GM19239 (cell line): ENCODE data around the gene MIA.
"Not testable (repeated sequence)": the region's sequence is repeated elsewhere in the genome, so short reads cannot be mapped to it uniquely, and the experiment has no call there.

Source experiments
- DNase-seq: peaks from one replicate; pipeline ENCODE4 v3.0.0; 2011; ENCODE audit warnings: low spot score; ENCODE audit not compliant: insufficient read length
- FAIRE-seq: peaks from 2 replicates; lab custom pipeline; 2011; peaks lifted over from hg19 to GRCh38; lab: Jason Lieb, UNC

MIA gene

GRCh38 chr19:40774916-40775631 lies at the start of gene MIA:
TSS of gene MIA (plus strand) at chr19:40775521. CDS start at chr19:40775543, 22 bp downstream.
- no peak for DNase-seq
- no peak for FAIRE-seq

- no peak for FAIRE-seq
- DNase-seq = no peak
Measured at GRCh38 chr19:40726279-40726678, 49.0 kb upstream of the MIA start.

- FAIRE-seq, DNase-seq: not testable (repeated sequence)
Measured at GRCh38 chr19:40730065-40730464, 45.3 kb upstream of the MIA start.

DNA sequence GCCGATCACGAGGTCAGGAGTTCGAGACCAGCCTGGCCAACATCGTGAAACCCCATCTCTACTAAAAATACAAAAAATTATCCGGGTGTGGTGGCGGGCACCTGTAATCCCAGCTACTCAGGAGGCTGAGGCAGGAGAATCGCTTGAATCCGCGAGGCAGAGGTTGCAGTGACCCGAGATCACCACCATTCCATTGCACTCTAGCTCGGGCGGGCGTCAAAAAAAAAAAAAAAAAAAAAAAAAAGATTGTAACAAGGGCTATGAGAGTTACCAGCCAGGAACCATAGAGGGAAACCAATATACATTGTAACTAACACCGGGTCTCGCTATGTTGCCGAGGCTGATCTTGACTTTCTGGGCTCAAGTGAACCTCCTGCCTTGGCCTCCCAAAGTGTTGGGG lies 43.0 kb upstream of the MIA start:
- FAIRE-seq = not testable (repeated sequence)

DNA sequence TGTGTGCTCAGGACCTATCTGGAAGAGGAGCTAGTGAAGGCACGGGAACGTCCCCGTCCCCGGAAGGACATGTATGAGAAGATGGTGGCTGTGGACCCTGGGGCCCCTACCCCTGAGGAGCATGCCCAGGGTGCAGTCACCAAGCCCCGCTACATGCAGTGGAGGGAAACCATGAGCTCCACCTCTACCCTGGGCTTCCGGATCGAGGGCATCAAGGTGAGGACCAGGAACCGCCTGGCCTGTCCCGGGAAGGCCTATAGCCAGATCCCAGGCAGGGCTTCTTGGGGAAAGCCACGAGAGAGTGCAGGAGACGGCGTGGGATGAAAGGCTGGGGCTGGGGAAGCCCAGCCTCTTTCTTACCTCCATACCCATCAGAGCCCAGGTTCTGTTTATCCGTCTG lies 42.2 kb upstream of the MIA start:
- DNase-seq = no peak
- FAIRE-seq = no peak

More for the DNA sequence above, 43.0 kb upstream of the MIA start:
- not testable (repeated sequence) for DNase-seq

DNA sequence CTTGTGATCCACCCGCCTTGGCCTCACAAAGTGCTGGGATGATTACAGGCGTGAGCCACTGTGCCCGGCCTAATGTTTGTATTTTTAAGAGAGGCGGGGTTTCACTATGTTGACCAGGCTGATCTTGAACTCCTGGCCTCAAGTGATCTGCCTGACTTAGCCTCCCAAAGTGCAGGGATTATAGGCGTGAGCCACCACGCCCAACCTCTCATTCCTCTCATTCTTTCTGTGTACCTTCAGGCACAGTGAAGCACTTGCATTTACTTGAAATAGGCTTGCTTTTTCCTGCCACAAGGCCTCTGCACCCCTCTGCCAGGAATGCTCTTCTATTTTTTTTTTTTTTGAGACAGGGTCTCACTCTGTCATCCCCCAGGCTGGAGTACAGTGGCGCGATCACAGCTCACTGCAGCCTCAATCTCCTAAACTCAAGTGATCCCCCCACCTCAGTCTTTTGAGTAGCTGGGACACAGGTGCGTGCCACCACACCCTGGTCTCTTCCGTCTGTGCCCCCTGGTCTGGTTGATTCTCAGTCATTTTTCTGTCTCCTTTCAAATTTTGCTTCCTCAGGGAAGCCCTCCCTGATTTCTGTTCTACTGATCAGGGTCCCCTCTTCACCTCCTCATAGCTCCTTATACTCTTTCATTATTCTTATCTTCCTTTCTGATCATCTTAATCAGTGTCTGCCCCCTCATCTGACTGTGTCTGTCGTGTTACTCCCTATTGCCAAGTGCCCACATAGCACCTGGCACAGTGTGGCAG lies 40.1 kb upstream of the MIA start:
- DNase-seq = no peak

DNA sequence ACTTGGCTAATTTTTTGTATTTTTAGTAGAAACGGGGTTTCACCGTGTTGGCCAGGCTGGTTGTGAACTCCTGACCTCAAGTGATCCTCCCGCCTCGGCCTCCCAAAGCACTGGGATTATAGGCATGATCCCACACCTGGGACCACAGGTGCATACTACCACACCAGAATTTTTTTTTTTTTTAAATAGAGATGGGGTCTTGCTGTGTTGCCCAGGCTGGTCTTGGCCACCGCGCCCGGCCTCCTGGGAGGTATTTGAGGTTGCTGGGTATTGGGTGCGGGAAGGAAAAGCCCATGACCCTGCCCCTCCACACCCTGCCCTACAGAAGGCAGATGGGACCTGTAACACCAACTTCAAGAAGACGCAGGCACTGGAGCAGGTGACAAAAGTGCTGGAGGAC lies 38.7 kb upstream of the MIA start:
- no peak for FAIRE-seq
- DNase-seq = no peak

More for the DNA sequence above, 40.1 kb upstream of the MIA start:
- FAIRE-seq = no peak

DNA sequence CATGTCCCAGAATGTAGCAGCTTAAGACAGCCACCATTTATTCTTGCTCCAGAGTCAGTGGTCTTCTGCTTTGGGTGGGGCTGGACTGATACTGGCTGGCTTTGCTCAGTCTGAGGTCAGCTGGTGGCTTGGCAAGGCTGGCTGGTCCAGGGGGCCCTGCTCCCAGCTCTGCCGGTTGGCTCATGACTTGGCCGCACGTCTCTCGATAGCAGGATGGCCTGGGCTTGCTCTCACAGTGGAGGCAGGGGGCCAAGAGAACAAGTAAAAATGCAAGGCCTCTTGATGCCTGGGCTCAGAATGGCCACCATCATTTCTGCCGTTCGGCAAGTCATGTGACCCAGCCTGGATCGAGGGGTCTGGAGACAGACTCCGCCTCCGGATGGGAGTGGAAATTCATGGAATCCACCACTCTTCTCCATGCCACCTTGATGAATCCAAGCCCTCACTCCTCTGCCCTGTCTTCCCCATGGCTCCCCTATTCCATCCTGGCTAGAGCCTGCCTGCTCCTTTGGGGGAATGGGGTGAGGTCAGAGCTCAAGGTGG lies 38.1 kb upstream of the MIA start:
- DNase-seq (no peak), FAIRE-seq (no peak)

DNA sequence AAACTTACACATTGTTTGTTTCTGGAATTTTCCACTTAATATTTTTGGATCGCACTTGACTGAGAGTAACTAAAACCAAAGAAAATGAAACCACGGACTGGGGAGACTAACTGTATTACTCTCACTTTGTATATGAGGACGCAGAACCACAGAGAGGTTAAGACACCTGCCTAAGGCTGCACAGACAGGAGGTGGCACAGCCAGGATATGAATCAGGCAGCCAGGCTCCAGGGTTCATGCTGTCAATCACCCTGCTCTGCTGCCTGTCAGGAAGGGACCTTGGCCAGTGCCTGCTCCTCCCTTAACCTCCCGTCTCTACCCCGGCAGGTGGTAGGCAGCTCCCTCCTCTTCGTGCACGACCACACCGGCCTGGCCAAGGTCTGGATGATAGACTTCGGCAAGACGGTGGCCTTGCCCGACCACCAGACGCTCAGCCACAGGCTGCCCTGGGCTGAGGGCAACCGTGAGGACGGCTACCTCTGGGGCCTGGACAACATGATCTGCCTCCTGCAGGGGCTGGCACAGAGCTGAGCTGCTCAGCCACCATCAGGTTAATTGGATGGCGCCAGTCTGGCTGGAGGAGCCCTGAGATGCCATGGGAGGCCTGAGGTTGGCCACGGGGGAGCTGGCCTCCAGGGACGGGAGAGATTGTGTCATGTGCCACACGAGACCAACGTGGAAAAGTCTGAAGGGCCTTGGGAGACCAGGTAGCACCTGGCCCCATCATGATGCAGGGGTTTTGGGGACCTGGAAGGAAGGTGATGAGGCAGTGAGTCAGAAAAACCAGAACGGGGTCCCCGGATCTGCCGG lies 36.1 kb upstream of the MIA start:
- no peak for FAIRE-seq
- no peak for DNase-seq

DNA sequence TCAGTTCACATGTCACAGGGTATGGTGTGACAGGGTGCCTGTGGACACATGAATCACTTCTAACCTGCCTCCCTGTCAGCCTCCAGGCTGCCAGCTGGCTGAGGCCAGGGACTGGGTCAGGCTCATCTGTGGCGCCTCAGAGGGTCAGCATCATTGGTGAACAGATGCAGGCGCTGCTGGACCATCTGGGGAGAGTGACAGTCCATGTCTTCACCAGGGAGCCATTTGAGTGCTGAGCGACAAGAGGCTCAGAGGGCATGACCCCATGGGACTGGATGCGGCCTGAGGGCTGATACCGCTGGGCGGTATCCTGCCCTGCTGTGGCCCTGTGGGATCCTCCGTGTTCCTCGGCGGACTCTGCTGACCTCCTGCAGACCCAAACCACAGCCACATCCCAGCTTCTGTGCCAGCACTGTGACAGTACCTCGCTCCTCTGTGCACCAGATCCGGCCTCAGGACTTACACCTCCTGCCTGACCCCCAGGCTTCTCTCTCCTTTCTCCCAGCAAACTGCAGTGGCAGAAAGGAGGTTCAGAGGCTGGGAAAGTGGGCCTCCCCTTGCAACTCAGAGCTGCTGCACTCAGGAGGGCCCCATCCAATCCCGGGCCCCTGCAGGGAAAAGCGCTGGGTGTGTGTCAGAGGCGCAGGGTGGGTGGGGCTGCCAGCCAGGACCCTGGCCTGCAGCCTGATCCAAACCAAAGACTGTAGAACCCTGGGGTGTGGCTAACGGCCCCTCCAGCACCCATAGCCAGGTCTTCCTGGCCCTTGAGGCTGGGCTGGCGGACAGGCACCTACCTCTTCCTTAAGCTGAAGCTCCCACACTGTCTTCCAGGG lies 35.2 kb upstream of the MIA start:
- DNase-seq (no peak), FAIRE-seq (no peak)

DNA sequence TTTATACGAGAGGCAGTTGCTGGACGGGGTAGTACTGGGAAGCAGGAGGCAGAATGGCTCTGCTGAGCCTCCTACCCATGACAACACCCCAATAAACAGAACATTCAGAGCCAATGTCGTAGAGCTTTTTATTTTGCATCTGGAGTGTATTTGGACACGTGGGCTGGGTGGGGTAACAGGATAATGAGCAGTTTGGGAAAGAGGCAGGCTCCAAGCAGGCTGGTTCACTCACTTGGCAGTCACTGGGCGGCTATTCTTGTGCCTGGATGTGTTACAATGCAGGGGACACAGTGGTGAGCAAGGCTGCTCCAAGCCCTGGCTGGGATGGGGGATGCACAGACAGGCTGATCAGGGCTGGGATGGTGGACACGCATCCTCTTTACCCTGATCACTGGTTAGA lies 34.6 kb upstream of the MIA start:
- DNase-seq (no peak), FAIRE-seq (no peak)

DNA sequence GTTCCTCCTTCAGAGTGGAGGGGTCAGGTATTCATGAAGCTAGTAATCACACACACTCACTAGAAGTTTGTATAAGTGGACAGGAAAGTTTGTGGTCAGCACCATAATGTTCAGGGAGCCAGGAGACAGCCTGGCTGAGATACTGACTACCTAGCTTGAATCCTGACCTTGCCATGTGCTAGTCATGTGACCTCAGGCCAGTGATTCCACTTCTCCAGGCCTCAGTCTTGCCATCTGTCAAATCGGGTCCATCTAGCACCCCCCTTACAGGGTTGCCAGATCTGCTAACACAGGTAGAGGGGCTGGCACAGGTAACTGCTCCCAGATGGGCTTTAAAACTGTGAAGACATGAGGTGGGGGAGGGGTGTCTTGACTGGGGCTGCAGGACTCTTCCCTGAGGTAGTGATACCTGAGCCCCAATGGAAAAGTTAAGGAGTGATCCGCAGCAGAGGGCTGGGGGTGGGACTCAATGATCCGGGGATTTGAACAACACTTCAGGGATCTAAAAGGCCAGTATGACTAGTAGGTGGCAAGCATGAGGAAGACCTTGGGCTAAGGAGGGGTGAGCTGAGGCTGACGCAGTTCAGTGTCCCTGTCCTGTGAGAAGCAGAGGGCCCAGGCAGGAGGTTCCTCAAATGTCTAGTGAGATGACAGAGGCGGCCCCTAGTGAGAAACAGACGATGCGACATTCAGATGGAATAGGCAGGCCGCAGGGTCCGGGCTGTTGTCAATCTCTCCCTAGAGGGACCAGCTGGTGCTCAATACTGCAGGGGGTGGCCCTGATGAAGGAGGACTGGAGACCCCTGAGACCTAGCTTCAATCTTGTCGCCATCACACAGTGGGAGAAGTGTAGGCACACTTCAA lies 33.6 kb upstream of the MIA start:
- FAIRE-seq (no peak), DNase-seq (no peak)

- FAIRE-seq (no peak), DNase-seq (no peak)
Measured at GRCh38 chr19:40742477-40742876, 32.8 kb upstream of the MIA start.

DNA sequence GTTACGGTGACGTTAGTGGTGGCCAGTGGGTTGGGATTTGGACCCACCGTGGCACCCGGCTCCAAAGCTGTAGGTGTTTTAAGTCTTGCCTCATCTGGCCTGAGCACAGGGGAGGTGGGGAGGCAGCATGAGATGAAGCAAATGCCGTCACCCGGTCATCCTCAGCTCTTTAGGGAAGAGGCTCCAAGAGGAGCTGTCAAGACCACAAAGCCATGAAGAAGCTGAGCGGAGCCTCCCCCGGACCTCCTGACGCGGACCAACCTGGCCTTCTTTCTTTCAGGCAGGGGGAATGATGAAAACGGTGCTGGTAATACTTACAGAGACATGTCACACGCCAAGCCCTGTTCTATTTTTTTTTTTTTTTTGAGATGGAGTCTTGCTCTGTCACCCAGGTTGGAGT lies 32.4 kb upstream of the MIA start:
- DNase-seq = no peak

GRCh38 chr19:40743926-40744325 lies 31.4 kb upstream of the MIA start:
- DNase-seq = no peak
- FAIRE-seq = no peak

More for the DNA sequence above, 32.4 kb upstream of the MIA start:
- no peak for FAIRE-seq

GRCh38 chr19:40744554-40745401 lies 30.5 kb upstream of the MIA start:
- DNase-seq (no peak), FAIRE-seq (no peak)

- DNase-seq = no peak
- no peak for FAIRE-seq
Measured at GRCh38 chr19:40745402-40745780, 29.9 kb upstream of the MIA start.

DNA sequence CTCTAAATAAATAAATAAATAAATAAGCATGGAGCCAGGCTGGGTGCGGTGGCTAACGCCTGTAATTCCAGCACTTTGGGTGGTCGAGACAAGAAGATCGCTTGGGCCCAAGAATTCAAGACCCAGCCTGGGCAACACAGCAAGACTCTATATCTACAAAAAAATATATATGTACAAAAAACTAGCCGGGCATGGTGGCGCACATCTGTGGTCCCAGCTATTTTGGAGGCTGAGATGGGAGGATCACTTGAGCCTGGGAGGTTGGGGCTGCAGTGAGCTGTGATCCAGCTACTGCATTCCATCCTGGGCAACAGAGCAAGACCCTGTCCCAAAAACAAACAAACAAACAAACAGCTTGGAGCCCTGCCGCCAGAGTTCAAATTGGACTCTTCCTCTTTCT lies 27.8 kb upstream of the MIA start:
- no peak for FAIRE-seq
- DNase-seq = no peak
